ENCODE data around the gene SLC5A10.

GRCh38 chr17:18951941-18952842 is at the start of gene SLC5A10:
- TF ChIP-seq CTCF (IDR thresholded peaks at IDR 0.05) (no peak), EP300 (IDR thresholded peaks at IDR 0.05) (no peak)
